Left renal cortex interstitium (tissue), 4 donors: ENCODE data around the gene HEMGN. TPM values are rescaled to one million over a fixed set of nuclear protein-coding genes. Genes with fewer than 3 reads are reported as not detected.

ENCODE experiments used
- DNase-seq, 4 donors: peaks; one replicate each; pipeline ENCODE4 v3.0.0-alpha.2; 2013; ENCODE audit warnings: low read depth in 4 of 4, low spot score in 2 of 4, missing footprints in 1 of 4
- polyA plus RNA-seq, 4 donors: library from polyadenylated mRNA; unstranded; fragments of 120-200 nt; gene quantifications; one replicate each; pipeline ENCODE4 v1.2.1, GENCODE V29; 2013; ENCODE audit not compliant: insufficient read length in 4 of 4

Gene HEMGN
- polyA plus RNA-seq, 4 donors, result 2.1 to 10.7 (median 2.5) TPM

- DNase-seq, result no peak
These were observed 34.8 kb downstream of the HEMGN start for GRCh38 chr9:97903177-97903576.

DNA sequence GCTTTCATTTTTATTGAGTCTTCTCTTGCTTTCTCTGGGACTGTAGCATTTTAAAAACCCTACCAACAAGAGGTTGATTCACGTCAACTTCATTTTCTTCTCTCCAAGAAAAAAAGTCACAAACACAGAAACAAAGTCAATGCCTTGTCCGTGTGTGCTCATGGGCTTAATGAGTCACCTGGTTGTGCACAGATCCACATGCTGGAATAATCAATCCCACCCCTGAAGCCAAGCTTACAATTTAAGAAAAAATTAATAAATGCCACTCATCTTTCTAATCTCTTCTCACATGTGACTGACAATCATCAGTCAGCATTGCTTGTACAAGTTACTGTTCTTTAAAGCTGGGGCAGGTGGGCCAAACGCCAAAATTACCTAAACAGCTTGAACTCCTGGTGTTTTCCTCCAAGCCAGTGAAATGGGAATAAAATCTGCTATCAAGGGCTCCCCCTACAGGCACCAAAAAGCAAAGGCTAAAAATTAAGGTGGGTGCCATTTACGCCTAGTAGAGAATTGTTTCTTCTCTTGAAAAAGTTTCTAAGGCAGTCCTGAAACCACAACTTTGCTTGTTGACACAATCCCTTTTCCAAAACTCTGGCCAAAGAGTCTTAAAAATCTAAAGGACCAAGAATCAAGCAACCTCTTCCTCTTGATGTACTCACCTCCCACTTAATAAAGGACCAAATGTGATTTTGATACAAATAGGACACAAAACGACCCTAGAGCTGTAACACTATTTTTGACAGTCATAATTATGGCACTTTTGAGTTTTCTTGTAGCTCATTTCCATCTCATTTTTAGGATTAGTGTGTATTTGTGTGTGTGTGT, 37.0 kb downstream of the HEMGN start:
- DNase-seq, result no peak

DNA sequence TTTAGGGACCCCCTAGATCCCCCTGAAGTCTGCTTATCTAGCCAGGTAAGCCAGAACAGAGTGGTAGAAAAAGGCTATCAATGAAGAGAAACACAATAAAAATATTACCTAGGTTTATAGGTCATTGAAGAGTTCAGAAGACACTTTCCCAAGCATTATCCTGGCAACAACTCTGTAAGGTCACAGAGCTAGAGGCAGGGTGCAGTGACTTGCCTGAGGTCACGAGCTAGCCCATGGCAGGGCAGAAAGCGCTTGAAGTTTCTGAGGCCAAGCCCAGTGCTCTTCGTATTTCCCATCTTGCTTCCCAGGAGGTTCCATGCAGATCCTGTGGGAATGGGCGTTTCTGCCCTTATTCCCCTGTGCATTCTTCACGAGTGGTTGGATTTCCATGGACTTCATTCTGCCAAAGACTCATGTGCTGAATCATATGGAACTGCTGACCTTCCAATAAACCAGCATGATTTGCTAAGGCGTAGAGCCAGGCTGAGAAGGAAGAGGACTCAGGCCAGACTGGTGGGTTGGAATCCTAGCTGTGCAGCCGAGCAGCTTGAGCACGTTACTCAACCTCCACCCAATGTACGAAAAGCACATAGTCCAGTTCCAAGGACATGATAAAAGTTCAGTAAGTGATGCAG, 37.8 kb downstream of the HEMGN start:
- no peak for DNase-seq

GRCh38 chr9:97895695-97896332, 42.2 kb downstream of the HEMGN start:
- no peak for DNase-seq

DNA sequence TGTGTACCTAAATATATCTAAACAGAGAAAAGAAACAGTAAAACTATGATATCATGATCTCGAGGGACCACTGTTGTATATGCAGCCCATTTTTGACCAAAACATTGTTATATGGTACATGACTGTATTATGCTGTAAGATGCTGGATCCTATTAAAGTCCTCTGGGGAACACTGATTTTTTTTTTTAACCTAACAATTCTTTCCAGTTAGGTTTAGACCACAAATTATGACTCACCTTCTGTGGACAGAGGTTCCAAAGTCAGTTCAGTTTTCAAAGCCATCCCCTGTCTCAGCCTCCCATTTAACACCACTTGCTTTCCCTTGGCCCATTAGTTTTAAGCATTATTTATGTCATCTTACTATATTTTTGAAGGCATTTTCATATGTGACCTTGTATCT, 42.8 kb downstream of the HEMGN start:
- DNase-seq, result no peak

DNA sequence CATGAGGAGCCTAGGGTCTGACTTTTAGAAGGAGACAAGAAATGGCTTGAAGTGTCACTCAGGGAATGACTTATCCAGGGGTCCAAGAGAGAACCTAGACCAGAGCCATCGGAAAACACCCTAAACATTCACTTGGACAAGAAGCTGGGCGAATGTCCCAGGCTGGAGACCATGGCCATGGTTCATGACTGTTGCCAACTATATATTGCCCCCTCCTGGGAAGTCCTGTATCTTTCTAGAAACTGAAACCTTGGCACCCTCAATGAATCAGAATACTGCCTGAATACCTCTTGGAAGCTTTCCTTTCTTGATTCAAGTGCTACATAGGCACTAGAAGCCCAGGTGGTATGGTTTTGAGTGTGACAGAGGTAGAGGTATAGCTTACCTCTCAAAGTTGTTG, 45.6 kb downstream of the HEMGN start:
- no peak for DNase-seq

DNA sequence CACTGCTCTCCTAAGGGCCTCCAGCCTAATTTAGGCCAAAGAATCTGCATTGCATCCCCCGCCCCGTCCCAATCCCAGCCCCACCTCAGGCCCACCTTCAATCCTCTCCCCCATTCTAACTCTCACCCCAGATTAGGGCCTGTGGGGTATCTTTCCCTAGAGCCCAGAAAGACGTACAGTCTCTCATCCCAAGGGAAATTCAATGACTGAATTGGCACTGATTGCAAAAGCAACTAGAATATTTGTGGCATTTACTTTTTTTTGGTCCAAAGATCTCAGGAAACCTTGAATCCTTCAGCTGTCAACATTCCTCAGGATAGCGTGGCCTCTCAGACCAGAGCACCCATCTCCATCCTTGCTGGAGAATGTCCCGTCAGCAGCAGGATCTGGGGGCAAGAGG, 46.2 kb downstream of the HEMGN start:
- no peak for DNase-seq

DNA sequence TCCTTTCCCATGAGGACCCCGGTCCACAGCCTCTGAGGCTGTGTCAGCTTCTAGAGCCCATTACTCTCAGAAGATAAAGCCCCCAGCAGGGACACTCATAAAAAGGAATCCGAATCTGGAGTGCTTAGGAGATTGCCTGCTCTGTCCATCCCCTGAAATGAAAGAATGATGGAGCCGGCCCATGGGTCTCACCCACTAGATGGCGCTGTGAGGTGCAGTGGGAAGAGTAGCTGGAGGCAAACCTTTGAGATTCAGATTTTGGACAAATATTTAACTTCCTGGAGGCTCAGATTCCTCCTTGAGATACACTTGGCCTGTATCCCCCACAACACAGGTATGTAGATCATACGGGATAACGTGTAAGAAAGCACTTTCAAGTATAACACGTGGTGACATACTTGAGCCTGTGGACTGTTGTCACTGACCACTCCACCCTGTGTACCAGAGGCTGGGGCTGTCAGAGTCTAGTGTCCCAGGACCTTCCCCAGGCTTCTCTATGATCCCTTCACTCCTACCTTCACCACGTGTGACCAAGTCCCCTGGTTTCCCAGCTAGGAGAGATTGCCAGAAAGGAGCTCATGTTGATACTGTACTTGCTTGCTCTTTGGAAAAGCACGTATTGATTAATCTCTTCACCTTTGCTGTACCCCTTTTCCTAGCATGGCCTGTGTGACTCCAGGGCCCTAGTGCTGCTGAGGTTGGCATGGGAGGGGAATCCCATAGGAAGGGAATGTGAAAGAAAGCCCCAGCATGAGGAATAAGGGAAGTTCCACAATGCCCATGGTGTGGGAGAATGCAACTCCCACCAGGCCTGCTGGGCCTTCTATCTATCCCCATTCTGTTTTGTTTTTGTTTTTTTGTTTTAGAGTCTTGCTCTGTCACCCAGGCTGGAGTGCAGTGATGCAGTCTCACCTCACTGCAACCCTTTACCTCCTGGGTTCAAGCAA, 47.8 kb downstream of the HEMGN start:
- DNase-seq, result no peak

DNA sequence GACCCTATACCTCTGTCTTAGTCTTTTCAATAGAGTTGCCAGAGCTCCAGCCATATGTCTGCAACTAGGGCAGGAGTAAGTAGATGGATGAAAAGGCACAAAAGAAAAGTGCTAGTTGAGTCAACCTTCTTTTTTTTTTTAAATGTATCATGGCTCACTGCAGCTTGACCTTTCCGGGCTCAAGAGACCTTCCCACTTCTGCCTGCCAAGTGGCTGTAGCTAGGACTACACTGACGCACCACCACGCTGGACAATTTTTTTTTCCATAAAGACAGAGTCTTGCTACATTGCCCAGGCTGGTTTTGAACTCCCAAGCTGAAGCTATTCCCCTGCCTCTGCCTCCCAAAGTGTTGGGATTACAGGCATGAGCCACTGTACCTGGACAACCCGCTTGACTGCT, 57.6 kb downstream of the HEMGN start:
- no peak for DNase-seq

Other genes starting within 250 kb of the HEMGN start
- 10 to 100 TPM; 34.6 to 39.0 (median 37.1) TPM for gene XPA, start 240.8 kb downstream of the HEMGN start, polyA plus RNA-seq
- under 1 TPM in 2 of 4 donors, not detected in 2; 0.05 to 0.07 TPM for gene FOXE1, start 84.9 kb downstream of the HEMGN start, polyA plus RNA-seq
- 10 to 100 TPM; 19.2 to 22.9 (median 20.6) TPM for gene TRMO, start 15.7 kb downstream of the HEMGN start, polyA plus RNA-seq
- 100 to 1,000 TPM; 221 to 258 (median 232) TPM for gene ANP32B, start 45.2 kb upstream of the HEMGN start, polyA plus RNA-seq
- gene NANS, start 118.6 kb upstream of the HEMGN start, polyA plus RNA-seq, result 10 to 100 TPM; 38.2 to 43.9 (median 41.0) TPM
- 1 to 10 TPM; 4.5 to 7.3 (median 5.8) TPM for gene TRIM14, start 181.1 kb upstream of the HEMGN start, polyA plus RNA-seq